GM21528 (cell line): ENCODE data around the gene NR5A2.

Experiments
- ATAC-seq: cut with Tn5 transposase; IDR thresholded peaks from one replicate; pipeline ENCODE4 v1.9.1; 2021; ENCODE audit warnings: mild to moderate bottlenecking, moderate library complexity; ENCODE audit not compliant: unreplicated experiment, low FRiP score

NR5A2 gene

DNA sequence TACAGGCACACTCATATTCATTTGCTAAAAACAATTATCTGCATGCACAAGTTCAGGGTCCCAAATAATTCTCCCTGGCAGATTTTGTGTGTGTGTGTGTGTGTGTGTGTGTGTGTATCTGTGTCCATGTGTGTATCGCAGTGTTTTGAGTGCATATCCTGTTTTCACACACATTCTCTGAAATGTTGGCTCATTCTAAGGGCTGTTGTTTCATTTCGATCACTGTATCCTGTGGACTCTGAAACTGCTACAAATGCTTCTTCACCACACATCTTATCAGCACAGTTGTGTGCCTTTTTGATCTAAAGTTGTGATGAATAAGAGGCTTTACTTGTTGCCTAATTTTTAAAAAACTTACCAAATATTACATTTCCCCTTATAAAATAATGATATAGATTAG, 34.6 kb downstream of the NR5A2 start:
- ATAC-seq, result no peak

GRCh38 chr1:200072636-200073285, 45.3 kb downstream of the NR5A2 start:
- peak; percentile 99 for ATAC-seq

GRCh38 chr1:200073286-200073637, 45.8 kb downstream of the NR5A2 start:
- peak; percentile 53 for ATAC-seq

GRCh38 chr1:200075522-200075921, 48.0 kb downstream of the NR5A2 start:
- no peak for ATAC-seq

- ATAC-seq, result no peak
Measured at GRCh38 chr1:200075938-200076546, 48.5 kb downstream of the NR5A2 start.

- ATAC-seq, result no peak
Measured at GRCh38 chr1:200079232-200079940, 51.9 kb downstream of the NR5A2 start.

DNA sequence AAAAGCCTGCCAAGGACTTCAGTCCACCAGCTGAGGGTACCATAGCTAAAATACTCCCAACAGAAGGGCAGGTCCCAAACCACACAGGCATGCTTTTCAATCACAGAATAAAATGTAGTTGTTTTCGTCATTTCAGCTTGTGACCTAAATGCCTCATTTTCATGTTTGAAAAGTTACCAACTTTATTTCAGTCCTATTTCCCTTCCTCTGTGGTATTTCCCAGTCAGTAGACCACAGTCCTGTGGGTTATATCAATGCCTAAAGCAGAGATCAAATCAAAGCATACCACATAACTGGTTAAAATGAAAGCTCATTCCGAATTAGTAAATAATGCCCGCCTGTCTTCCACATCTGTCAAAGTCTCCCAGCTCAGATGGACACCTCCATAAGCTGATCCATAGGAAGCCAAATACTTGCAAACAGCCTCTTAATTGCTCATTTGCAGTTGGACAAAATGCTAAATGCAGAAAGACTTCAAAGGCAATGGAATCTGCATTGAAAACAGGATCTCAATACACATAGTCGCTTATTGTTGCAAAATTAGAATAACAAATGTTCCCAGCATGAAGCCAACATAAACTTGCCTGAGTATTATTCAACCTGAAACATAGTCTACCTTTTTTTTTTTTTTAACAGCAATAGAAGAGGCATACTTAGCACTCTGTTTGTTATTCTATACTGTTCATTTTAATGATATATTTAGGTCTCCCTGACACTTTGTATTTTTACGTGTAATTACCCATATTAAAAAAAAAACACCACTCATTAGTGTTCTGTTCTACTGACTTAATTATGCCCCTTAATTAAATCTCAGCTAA, 53.9 kb downstream of the NR5A2 start:
- no peak for ATAC-seq

GRCh38 chr1:200081969-200082245, 54.4 kb downstream of the NR5A2 start:
- ATAC-seq, result no peak

DNA sequence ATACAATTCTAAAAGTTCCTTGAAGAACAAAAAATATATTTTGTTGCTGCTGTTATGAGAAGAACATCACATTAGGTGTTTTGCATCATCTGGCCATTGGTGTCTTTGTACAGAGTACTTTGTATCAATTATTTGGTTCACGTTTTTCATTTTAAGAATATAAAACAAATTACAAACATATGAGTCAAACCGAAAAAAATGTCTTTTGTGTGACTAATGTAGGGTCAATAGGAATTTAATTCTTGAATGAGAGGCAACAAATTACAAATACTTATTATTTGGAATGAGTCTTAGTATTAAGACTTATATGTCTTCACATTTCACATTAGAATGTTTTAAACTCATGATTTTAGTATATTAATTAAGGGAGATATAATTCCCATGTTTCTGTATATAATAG, 54.8 kb downstream of the NR5A2 start:
- no peak for ATAC-seq

- ATAC-seq, result no peak
Measured at GRCh38 chr1:200090252-200091159, 63.0 kb downstream of the NR5A2 start.

GRCh38 chr1:200095057-200095577, 67.6 kb downstream of the NR5A2 start:
- no peak for ATAC-seq

DNA sequence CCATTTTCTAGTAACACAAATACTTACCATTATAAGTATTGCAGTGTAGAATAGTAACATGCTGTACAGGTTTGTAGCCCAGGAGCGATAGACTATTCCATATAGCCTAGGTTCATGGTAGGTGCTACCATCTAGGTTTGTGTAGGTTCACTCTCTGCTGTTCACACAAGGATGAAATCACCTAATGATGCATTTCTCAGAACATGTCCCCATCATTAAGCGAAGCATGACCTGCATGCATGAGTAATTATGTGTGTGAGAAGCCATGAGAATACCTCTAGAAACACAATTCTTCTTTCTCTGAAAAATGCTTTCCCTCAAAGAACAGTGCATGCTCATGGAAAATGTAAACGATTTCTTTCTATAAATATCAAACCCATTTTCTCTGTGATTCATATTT, 69.3 kb downstream of the NR5A2 start:
- ATAC-seq, result no peak

- ATAC-seq, result no peak
Measured at GRCh38 chr1:200099040-200099439, 71.5 kb downstream of the NR5A2 start.

DNA sequence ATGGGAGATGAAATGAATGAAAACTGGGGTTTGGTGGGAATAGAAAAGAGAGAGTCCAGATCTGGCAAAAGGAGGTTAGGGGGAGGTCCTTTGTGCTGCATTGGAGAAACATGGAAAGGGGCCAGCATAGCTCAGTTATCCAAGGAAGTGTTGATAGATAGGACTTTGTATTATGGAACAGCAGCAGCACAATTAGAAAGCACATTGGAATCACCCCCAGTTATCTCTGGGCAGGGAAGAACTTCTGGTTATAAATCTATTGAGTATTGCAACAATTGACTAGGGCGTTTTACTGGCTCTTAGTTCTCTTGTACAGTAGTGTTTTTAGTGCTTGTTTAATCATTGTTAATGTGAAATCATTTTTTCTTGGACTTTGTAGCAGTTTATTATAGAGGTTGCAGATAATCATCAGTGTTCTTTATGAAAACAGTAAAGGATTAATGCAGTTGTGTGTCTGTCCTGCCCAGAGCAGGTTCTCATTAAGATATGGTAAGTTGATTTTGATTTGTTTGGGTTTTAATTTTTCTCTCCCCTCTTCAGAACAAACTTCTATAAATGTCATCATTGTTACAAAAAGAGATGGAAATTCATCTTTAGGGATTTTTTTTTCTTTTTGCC, 76.6 kb downstream of the NR5A2 start:
- no peak for ATAC-seq

- ATAC-seq, result no peak
Measured at GRCh38 chr1:200107004-200107470, 79.5 kb downstream of the NR5A2 start.

- no peak for ATAC-seq
Measured at GRCh38 chr1:200108659-200109058, 81.1 kb downstream of the NR5A2 start.

GRCh38 chr1:200112290-200112689, 84.8 kb downstream of the NR5A2 start:
- no peak for ATAC-seq

DNA sequence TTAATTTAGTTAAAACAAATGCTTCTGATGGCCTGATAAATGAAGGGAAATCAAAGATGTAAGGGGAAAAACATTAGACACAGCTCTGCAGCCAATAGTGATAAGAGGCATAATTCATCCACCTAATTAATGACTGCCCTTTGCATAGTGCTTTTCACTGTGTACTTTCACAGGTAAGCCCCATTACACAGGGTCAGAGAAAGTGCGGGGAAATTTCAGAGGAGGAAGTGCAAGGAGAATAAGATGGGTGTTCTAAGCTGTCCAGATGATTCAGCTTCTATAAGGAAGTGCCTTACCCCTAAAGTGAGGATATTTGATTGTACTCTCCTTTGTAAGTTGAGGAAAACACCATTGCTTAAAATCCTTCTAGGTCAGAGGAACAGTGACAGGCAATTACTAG, 88.0 kb downstream of the NR5A2 start:
- no peak for ATAC-seq

DNA sequence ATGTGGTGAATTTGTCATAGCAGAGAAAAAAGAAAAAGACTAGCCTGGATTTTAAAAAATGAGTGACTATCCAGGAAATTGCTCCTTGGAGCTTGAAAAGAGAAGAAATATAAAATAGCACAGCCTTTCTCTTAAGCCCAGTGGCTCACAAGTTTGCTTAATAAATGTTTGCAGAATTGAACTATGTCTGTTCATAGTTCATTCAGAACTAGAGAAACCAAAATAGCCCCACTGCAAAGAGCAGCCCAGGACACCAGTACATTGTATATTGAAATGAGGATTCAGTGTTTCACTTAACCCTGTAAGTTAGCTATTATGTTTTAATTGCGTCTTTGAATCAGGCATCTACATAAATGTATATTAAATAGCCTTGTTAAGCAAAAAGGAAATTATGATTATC, 88.8 kb downstream of the NR5A2 start:
- ATAC-seq, result no peak
